Breast epithelium (tissue), 3 donors: ENCODE measurements around the gene CDH4.

Experiments
- POLR2A ChIP-seq: fragments of 450-650 bp; IDR thresholded peaks from one replicate; pipeline ENCODE4 v1.6.1; 2016; ENCODE audit warnings: antibody characterized with exemption, mild to moderate bottlenecking, moderate library complexity
- TF ChIP-seq, protein P1 (sequence below), 3 donors: fragments of 450-650 bp; IDR thresholded peaks; one replicate each; pipeline ENCODE4 v1.5.1; 2016 to 2017; ENCODE audit warnings: antibody characterized with exemption in 3 of 3, mild to moderate bottlenecking in 3 of 3, moderate library complexity in 3 of 3

DNA sequence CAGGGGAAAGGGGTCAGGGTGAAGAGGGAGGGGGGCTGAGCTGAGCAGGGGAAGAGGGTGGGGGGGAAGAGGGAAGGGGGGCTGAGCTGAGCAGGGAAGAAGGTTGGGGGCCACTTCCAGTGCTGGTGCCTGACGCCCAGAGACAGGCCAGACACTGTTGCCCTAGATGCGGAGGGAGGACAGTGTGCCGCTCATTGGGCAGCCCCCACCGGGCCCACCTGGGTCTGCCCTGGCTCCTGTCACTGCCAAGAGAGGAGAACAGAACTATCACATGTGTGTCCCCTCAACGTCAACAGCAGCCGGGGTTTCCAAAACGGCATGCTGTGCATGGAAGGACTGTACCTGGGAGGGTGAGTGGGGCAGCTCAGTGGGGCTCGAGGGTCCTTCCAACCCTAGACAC lies 342.1 kb downstream of the CDH4 start:
- TF ChIP-seq POLR2A: no peak
- TF ChIP-seq, protein P1, sequence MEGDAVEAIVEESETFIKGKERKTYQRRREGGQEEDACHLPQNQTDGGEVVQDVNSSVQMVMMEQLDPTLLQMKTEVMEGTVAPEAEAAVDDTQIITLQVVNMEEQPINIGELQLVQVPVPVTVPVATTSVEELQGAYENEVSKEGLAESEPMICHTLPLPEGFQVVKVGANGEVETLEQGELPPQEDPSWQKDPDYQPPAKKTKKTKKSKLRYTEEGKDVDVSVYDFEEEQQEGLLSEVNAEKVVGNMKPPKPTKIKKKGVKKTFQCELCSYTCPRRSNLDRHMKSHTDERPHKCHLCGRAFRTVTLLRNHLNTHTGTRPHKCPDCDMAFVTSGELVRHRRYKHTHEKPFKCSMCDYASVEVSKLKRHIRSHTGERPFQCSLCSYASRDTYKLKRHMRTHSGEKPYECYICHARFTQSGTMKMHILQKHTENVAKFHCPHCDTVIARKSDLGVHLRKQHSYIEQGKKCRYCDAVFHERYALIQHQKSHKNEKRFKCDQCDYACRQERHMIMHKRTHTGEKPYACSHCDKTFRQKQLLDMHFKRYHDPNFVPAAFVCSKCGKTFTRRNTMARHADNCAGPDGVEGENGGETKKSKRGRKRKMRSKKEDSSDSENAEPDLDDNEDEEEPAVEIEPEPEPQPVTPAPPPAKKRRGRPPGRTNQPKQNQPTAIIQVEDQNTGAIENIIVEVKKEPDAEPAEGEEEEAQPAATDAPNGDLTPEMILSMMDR (IDR thresholded peaks at IDR 0.05): no peak
